Thyroid gland (tissue), 4 donors: Measurements from ENCODE around the gene MUC20. TPM values are rescaled to one million over a fixed set of nuclear protein-coding genes. Genes with fewer than 3 reads are reported as not detected.

ENCODE experiments used
- DNase-seq, 2 donors: peaks; one replicate each; pipeline ENCODE4 v3.0.0-alpha.2; 2019
- H3K27ac ChIP-seq, 3 donors: fragments of 200-600 bp; sonication (generic); 1 replicate in 2 of 3; 2 replicates in 1 of 3; pipeline ENCODE4 v1.5.1; 2016 to 2019; ENCODE audit warnings: mild to moderate bottlenecking in 1 of 3, moderate library complexity in 1 of 3
- H3K27me3 ChIP-seq: fragments of 200-600 bp; sonication (generic); one replicate; pipeline ENCODE4 v1.5.1; 2019
- H3K36me3 ChIP-seq, 2 donors: fragments of 200-600 bp; sonication (generic); one replicate each; pipeline ENCODE4 v1.5.1; 2016 to 2019
- H3K4me1 ChIP-seq, 2 donors: fragments of 200-600 bp; sonication (generic); one replicate each; pipeline ENCODE4 v1.5.1; 2017 to 2019
- H3K4me3 ChIP-seq, 3 donors: fragments of 200-600 bp; sonication (generic); replicated peaks in 1 of 3; 1 replicate in 2 of 3; 2 replicates in 1 of 3; pipeline ENCODE4 v1.5.1; 2016; ENCODE audit warnings: mild to moderate bottlenecking in 1 of 3
- H3K9me3 ChIP-seq: fragments of 200-600 bp; sonication (generic); one replicate; pipeline ENCODE4 v1.5.1; 2017
- POLR2A ChIP-seq, 2 donors: fragments of 450-650 bp; IDR thresholded peaks; one replicate each; pipeline ENCODE4 v1.6.1; 2017; ENCODE audit warnings: antibody characterized with exemption in 2 of 2, mild to moderate bottlenecking in 2 of 2, moderate library complexity in 1 of 2
- WGBS, 2 donors: methylation state at CpG; one replicate each; pipeline ENCODE4 v1.1.5; 2017; 5-methylcytosine and 5-hydroxymethylcytosine counted together
- intact Hi-C: fragments of 100-400 bp; cut with DNase I; formaldehyde crosslinking; loops from one replicate; pipeline ENCODE4 v1.15.1; 2023
- total RNA-seq, 4 donors: library from RNA; depleted of rRNA; stranded (reverse); fragments of >200 nt; gene quantifications; one replicate each; pipeline ENCODE4 v1.2.3, GENCODE V29; 2016
- TF ChIP-seq, protein P1 (sequence below), 6 experiments: fragments of 200-600 bp in 3 of 6; fragments of 450-650 bp in 3 of 6; sonication (generic) in 3 of 6; IDR thresholded peaks; one replicate each; pipeline ENCODE4 v1.5.1; 2016 to 2019; ENCODE audit warnings: antibody characterized with exemption in 6 of 6, mild to moderate bottlenecking in 2 of 6, inconsistent platforms in 1 of 6, moderate library complexity in 1 of 6

MUC20 gene
- total RNA-seq, 4 donors from 2014 or later: 3.9 to 18.4 (median 13.9) TPM

DNA sequence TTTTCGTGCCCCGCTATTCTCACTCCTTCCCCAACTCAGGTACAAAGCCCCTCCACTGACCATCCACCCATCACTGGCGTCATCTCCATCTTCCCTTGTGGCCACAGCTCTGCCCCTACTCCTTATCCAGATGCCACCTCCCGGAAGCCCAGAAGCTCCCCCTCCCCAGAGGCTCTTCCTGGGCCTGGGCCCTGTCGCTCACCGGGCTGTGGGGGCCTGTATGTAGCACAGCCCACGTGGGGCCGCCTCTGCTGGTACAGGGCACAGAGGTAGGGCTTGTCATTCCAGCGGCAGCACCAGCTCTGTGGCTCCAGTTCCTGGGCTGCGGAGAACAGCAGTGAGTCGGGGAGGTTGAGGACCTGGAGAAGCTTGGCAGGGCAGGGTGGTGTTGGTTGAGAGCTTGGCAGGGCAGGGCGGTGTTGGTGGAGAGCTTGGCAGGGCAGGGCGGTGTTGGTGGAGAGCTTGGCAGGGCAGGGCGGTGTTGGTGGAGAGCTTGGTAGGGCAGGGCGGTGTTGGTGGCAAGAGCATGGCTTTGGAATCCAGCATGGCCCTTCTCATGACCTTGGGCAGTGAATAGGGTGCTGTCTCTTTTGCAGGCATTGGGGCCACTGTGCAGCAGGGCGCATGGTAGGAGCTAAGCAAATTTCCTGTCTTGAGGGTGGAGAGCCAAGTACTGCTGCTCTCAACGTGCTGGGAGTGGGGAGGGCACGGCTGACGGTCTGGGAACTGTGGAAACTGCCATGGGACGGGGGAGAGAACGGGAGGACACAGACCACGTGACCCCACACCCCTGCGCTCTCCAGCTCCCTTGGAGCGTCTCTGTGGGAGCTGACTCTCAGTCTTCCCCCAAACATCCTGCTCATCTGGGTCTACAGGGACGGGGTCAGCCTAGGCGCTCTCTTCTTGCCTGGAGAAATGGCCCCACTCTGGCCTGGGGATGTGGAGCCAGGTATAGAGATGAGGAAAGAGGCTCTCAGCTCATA is 43.4 kb downstream of the MUC20 start:
- H3K4me3 ChIP-seq: no peak overlapping the region
- no peak for TF ChIP-seq POLR2A (IDR thresholded peaks at IDR 0.05)
- TF ChIP-seq, protein P1, sequence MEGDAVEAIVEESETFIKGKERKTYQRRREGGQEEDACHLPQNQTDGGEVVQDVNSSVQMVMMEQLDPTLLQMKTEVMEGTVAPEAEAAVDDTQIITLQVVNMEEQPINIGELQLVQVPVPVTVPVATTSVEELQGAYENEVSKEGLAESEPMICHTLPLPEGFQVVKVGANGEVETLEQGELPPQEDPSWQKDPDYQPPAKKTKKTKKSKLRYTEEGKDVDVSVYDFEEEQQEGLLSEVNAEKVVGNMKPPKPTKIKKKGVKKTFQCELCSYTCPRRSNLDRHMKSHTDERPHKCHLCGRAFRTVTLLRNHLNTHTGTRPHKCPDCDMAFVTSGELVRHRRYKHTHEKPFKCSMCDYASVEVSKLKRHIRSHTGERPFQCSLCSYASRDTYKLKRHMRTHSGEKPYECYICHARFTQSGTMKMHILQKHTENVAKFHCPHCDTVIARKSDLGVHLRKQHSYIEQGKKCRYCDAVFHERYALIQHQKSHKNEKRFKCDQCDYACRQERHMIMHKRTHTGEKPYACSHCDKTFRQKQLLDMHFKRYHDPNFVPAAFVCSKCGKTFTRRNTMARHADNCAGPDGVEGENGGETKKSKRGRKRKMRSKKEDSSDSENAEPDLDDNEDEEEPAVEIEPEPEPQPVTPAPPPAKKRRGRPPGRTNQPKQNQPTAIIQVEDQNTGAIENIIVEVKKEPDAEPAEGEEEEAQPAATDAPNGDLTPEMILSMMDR (IDR thresholded peaks at IDR 0.05): no peak
- no peaks in the 10 kb centered on the region for H3K27me3 ChIP-seq
- no peaks in the 10 kb centered on the region for H3K9me3 ChIP-seq
- 84 to 89% methylated on average over 26 of the region's 26 CpGs for WGBS, 2 donors
- intact Hi-C loops: no loop called here
- no peaks in the 10 kb centered on the region for H3K36me3 ChIP-seq
- DNase-seq: no peak
- H3K4me1 ChIP-seq: peaks cover 8 to 17% of the 10 kb centered on the region in 2 donors
- no peak overlapping the region for H3K27ac ChIP-seq

DNA sequence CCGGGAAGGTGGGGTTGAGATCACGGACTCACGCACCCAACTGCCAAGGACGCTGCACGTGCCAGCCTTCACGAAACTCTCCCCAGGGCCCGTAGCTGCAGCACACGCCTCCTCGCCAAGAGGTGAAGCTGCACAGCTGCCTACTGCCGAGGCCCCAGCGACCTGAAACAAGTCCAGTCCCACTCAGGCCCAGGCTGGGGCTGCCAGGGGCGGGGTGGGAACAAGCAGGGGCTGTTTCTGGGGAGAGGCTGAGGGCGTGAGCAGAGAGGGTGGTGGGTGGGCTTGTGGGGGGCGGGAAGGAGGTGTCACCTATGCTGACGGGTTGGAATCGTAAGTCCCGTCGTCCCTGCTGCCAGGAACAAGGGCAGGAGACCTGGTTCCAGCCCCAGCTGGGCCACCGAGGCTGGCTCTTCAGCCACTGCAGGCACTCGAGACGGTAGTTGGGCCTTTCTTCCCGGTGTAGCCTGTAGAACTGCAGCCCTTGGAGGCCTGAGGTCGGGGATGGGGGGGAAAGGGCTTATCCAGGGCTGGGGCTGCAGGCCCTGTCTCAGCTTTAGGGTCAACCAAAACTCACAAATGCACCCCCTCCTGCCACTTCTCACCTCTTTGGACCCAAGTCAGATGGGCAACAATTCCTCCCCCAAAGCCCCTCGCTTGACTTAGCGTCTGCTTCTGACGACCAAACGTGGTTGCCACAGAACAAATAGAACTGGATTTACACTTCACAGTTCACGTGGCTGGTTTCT is 44.4 kb downstream of the MUC20 start:
- 92 to 93% methylated on average over 24 to 28 of the region's 28 CpGs for WGBS, 2 donors
- H3K36me3 ChIP-seq: no peaks in the 10 kb centered on the region
- H3K4me1 ChIP-seq: peaks cover 5 to 16% of the 10 kb centered on the region in 2 donors
- H3K9me3 ChIP-seq: no peaks in the 10 kb centered on the region
- DNase-seq: no peak
- no peak overlapping the region for H3K27ac ChIP-seq
- intact Hi-C loops: no loop called here
- no peak for TF ChIP-seq POLR2A (IDR thresholded peaks at IDR 0.05)
- TF ChIP-seq, protein P1 (IDR thresholded peaks at IDR 0.05): no peak
- no peak overlapping the region for H3K4me3 ChIP-seq
- H3K27me3 ChIP-seq: no peaks in the 10 kb centered on the region

DNA sequence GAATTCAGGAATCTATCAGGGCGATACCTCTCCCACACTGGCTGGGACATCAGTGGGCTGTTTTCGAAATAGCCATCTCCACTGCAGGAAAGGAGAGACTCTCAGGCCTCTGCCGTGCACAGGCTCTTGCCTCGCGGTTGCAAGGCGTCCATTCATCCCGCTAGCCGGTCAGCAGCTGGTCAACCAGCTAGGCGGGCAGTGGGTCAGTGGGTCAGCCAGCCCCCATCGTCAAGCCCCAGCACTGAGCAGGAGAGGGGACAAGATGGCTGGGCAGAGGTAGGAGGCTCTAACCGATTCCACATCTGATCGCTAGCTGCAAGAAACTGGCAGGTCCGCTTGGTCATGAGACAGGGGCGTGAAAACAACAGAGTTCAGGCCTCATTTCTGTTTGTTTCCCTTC is 45.9 kb downstream of the MUC20 start:
- 93 to 95% methylated on average over 14 of the region's 14 CpGs for WGBS, 2 donors
- no peak for TF ChIP-seq POLR2A (IDR thresholded peaks at IDR 0.05)
- TF ChIP-seq, protein P1 (IDR thresholded peaks at IDR 0.05): no peak
- H3K27me3 ChIP-seq: no peaks in the 10 kb centered on the region
- DNase-seq: no peak
- intact Hi-C loops: no loop called here
- H3K9me3 ChIP-seq: no peaks in the 10 kb centered on the region
- H3K27ac ChIP-seq: no peak overlapping the region
- H3K4me1 ChIP-seq: peaks cover 0 to 3% of the 10 kb centered on the region in 2 donors
- H3K4me3 ChIP-seq: no peak overlapping the region
- H3K36me3 ChIP-seq: no peaks in the 10 kb centered on the region

DNA sequence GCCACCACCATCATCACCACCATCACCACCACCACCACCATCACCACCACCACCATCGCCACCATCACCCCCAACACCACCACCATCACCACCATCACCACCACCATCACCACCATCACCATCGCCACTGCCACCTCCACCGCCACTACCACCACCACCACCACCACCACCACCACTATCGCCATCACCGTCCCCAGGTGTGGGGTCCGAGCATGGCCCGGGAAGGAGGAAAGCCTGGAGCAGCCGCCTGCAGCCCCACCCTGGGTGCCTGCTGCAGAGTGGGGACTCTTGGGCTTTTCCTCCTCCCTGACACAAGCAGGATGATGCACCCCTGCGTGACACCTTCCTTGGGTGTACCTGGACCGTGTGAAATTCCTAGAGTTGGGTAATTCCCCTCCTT is 47.0 kb downstream of the MUC20 start:
- 80 to 93% methylated on average over 7 to 10 of the region's 10 CpGs for WGBS, 2 donors
- Histone ChIP-seq H3K4me1 (no peaks in the 10 kb centered on the region), H3K9me3 (no peaks in the 10 kb centered on the region), H3K4me3 (no peak overlapping the region), H3K36me3 (no peaks in the 10 kb centered on the region), H3K27ac (no peak overlapping the region), H3K27me3 (no peaks in the 10 kb centered on the region)
- intact Hi-C loops: no loop called here
- no peak for DNase-seq
- TF ChIP-seq POLR2A (IDR thresholded peaks at IDR 0.05): no peak
- TF ChIP-seq, protein P1 (IDR thresholded peaks at IDR 0.05): no peak
